HG03575 (cell line): ENCODE data around the gene TRPV5.

Source experiments
- ATAC-seq: cut with Tn5 transposase; IDR thresholded peaks from one replicate; pipeline ENCODE4 v1.9.1; 2021; ENCODE audit not compliant: unreplicated experiment, insufficient number of reproducible peaks, low FRiP score; ENCODE audit errors: extremely low read depth

Gene TRPV5

DNA sequence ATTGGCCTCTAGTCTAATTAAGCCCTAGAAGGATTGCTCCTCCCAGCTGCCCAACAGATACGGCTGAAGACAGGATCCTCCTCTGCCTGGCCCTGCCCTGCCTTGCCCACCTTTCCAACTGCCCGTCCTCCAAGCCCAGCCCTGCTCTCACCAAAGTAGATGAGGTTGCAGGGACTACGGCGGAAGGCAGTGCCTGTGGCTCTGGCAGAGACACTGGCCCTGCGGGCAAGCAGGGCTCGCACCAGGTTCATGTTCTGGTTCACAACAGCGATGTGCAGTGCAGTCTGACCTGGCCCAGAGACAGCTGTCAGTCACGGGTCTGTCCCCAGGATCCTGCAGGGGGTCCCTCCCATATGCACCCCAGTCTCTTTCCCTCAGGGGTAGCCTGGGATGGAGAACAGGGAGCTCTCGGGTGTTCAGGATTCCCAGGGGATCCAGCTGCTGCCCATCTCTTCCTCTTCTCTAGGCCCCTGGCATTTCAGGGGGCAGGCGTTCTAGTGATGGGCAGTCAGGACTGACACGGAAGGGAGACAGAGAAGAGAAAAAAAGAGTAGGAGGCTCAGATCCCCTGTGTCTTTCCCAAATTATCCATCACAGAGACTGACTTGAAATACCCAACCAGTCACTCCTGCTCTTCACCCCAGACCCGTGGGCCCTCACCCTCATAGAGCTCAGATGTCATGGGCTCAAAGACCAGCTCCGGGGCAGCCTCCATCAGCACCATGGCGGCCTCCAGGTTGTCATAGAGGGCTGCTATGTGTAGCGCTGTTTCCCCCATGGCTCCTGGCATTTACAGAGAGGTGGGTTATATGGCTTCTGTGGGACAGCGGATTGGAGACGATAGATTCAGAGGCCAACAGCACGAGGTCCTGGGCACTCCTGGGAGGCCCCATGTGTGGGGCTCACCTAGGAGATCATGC lies 56.3 kb downstream of the TRPV5 start:
- no peak for ATAC-seq

DNA sequence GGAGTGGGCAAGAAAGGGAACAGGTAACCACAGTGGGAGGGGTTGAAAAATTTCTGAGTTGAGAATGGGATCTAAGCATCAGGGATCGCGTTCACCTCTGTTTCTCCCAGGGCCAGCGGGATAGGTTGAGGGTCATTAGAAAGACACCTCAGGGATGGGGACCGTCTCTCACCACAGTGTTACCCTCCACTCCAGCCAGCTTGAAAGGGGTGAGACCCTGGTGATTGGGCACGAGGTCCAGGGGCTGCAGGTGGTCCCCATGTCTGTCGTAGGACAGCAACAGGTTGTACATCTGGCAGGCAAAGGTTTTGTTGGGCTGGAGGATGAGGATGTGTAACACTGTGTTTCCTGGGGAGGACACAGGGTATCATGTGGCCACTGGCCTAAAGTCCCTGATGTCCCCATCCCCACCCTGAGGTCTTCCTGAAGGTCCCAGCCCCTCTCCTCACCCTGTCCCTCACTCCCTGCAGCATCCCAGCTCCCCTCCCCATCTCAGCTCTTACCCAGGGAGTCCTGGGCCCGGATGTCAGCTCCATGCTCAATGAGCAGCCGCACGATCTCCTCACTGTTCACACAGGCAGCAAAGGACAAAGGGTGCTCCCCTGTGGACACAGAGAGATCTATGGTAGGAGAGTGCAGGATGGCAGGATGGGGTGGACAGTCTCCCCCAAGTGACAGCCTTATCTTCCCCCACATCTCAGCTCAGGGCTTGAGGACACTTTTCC lies 57.1 kb downstream of the TRPV5 start:
- no peak for ATAC-seq

DNA sequence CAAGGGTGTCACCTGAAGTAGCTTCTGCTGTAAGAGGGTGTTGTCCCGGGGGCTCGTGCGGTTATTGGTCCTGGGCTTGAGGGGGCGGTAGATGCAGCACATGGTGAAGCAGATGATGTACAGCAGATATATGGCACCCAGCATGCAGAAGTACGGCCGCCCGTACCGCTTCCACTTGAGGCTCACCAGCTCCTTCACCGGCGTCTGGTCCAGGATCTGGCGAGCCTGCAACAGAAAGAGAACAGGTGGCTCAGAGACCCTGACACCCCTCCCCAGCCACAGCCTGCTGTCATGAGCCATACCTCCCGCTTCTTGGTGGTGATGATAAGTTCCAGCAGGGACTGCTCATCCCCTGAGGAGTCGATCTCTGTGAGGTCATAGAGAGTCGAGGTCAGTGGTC lies 58.1 kb downstream of the TRPV5 start:
- ATAC-seq = no peak

DNA sequence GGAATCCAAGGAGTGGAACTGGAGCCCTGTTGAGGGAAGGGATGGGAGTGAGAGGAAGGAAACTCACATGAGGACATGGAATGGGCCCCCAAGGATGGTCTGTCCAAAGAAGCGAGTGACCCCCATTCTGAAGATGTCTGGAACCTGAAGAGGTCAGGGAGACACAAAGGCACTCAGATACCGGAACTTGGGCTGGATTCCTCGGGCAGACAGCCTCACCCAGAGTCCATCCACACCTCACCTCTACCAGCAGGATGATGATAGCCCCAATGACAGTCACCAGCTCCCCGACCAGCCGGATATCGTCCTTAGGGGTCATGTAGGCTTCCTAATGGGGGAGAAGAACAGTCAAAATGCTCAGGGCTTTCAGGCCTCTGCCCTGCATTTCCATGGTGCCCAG lies 58.7 kb downstream of the TRPV5 start:
- no peak for ATAC-seq

DNA sequence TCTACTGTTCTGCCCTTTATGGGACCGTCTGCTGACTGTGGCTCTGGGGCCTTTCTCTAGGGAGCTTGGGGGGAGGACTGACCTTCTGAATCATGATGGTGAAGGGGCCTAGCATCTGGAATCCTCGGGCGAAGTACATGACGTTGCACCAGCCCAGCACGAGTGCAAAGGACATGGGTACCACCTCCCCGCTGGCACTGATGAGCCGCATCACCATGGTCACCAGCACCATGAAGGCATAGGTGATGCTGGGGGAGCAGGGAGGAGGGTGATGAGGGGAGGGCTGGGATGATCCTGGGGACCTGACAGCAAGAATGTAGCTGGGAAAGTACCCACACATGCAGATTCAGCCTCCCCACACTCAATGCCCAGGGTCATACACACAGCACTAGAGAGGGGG lies 59.1 kb downstream of the TRPV5 start:
- ATAC-seq = no peak

DNA sequence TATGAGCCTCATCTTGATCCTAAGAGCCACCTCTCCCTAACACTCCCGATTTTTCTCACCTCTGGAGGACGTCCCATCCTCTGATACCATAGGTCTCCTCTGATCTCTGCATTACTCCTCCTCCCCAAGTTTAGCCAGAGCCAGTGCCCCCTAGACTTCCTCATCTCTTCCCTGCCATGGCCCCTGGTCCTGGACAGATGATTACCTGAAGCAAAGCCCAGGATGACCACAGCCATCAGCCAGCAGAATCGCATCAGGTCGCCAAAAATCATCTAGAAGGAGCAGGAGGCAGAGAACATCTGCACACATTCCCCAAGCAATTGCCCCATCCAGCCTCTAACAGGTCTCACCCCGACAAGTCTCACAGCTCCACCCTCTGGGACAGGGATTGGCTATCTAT lies 59.7 kb downstream of the TRPV5 start:
- no peak for ATAC-seq

DNA sequence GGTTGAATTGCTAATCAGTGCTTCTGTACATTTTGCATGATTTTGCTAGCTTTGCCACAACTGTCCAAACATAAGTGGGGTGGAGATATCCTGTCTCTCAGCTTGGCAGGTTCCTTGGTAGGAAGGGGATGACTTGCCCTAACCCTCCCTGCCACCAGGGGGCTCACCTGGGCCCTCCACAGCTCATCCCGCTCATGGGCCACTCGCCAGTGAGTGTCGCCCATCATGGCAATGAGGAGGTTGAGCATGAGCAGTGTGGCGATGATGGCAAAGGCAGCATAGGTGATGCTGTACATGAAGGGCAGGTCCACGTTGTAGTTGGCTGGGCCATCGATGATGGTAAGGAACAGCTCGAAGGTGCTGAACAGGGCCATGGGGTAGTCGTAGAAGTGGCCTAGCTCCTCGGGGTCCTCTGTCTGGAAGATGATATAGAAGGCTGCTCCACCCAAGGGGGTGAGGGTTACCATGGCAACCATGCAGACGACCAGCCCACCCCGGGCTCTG lies 60.2 kb downstream of the TRPV5 start:
- no peak for ATAC-seq

DNA sequence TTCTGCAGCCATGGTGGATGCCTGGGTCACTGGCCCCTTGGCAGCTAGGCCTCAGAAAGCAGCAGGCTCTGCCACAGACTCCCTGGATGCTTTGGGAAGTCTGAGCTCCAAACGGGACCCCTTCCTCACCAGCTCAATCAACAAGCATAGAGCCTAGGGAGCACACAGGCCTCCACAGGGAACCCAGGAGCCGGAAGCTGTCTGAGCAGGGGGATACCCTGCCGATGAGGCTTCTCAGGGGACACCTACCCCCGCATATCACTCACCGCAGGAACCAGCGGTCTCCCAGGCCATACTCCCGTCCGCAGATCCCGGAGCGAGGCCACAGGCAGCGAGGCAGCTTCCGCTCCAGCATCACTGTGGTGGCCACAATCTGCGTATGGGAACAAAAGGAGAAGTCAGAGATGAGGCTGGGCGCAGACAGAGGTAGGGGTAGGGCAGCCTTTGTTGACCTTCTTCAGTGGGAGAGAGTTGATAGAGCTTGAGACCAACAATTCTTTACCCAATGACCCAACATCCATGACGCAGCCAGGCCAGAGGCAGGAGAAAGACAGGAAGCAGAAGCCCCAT lies 61.4 kb downstream of the TRPV5 start:
- no peak for ATAC-seq

DNA sequence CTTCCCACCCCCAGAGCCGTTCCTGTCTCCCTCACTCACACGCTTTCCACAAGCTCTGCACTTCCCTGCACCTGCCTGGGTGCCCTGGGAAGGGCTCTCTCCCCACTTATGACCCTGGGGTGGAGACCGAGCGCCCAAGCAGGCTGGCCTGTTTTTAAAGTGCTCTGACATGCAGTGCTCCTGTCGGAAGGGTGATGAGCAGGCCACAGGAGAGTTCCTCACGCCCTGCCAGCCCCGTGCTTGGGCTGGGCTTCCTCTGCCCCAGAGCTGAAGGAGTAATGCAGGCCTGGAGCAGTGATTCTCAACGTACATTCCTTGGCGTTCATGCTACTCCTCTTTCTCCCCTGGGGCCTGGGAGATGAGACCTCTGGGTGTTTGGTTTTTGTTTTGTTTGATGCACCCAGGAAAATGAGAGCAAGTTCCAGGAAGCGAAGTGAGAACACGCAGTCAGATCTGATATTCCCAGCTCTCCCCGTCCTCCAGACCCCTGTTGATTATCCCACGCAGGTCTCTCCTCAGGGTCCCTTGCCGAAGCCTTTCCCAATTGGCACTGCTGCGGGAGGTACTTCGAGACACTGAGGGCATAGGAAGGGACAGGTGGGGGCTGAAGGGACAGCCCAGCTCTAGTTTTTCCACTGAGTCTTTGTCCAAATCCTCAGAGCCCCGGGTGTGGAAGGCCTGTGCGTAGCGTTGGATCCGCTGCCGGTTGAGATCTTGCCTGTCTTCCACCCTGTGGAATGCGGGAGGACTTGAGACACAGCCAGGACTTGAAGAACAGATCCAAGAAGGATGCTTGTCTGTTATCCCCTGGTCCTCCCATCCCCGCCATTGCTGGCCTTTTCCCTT lies 62.1 kb downstream of the TRPV5 start:
- ATAC-seq = no peak

DNA sequence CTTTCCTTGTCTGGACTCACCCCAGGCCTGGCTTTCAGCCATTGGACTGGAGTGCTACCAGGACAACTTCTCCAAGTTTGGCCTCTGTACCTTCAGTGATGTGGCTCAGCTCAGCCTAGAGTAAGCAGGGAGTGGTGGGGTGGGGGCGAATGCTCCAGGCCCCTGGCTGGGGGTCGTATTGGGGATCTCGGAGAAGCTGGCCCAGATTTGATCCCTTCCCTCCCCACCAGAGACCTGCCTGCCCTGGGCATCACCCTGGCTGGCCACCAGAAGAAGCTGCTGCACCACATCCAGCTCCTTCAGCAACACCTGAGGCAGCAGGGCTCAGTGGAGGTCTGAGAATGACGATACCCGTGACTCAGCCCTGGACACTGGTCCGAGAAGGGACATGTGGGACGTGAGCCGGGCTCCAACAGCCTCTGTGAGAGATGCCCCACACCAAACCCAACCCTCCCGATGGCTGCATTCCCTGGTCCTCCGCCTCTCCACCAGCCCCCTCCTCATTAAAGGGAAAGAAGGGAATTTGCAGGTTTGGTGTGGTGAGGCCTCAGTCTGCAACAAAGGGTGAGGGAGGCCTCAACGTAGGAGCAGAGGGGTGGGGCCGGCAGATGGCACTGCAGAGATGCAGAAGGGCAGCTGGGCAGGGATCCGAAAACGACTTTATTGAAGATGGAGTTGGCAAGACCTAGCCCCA lies 62.8 kb downstream of the TRPV5 start:
- no peak for ATAC-seq

DNA sequence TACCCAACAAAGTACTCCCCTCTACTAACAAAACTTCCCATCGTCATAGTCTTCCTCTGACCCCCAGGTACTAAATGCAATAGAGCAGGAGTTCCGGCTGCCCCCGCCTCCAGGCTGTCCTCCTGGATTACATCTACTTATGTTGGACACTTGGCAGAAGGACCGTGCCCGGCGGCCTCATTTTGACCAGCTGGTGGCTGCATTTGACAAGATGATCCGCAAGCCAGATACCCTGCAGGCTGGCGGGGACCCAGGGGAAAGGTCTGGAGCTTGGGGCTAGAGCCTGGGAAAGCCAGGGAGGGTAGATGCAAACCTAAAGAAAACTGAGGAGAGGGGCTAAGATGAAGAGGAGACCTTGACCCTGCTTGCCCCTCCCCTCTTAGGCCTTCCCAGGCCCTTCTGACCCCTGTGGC lies 63.4 kb downstream of the TRPV5 start:
- no peak for ATAC-seq

DNA sequence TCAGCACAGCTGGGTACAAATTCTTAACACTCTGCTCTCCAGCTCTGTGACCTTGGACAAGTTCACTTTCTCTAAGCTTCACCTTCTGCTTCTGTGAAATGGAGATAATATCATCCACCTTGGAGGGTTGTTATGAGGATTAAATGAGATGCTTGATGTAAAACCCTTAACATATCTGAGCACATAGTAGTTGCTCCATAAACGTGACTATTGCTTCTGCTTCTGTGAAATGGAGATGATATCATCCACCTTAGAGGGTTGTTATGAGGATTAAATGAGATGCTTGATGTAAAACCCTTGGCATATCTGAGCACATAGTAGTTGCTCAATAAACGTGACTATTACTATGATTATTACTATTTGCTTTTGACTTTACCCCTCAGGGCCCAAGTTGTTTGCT lies 64.1 kb downstream of the TRPV5 start:
- ATAC-seq = no peak

DNA sequence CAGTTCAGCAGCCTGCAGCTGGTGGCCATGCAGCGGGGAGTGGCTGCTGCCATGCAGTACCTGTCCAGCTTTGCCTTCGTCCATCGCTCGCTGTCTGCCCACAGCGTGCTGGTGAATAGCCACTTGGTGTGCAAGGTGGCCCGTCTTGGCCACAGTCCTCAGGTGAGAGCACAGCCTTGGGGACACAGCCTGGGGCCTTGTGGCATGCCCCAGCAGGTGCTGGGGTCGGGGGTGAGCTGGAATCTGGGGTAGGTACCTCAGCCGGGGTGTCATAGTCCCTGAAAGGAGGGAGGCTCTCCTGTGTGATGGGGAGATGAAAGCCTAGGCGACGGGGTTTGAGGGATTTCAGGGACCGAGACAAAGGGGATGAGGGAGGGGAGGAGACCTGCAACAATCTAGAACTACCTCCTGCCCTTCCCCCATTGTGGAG lies 64.5 kb downstream of the TRPV5 start:
- ATAC-seq = no peak

DNA sequence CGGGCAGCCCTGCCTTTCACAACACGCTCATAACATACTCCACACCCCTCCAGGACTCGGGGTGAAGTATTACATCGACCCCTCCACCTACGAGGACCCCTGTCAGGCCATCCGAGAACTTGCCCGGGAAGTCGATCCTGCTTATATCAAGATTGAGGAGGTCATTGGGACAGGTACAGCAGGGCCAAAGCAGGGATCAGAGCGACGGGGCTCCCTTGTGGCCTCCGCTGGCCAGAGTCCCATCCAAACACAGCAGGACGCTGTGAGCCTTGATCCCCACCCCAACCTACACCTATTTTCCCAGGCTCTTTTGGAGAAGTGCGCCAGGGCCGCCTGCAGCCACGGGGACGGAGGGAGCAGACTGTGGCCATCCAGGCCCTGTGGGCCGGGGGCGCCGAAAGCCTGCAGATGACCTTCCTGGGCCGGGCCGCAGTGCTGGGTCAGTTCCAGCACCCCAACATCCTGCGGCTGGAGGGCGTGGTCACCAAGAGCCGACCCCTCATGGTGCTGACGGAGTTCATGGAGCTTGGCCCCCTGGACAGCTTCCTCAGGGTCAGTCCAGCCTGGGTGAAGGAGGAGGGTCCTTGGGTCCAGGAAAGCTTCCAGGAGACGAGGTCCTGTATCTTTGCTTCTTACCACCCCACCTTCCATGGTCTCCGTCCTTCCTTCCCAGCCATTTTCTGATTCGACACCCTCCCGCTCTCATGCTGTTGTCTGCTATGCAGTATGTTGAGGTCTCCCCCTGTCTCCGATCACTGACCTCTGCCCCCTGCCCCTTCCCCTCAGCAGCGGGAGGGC lies 65.2 kb downstream of the TRPV5 start:
- no peak for ATAC-seq

DNA sequence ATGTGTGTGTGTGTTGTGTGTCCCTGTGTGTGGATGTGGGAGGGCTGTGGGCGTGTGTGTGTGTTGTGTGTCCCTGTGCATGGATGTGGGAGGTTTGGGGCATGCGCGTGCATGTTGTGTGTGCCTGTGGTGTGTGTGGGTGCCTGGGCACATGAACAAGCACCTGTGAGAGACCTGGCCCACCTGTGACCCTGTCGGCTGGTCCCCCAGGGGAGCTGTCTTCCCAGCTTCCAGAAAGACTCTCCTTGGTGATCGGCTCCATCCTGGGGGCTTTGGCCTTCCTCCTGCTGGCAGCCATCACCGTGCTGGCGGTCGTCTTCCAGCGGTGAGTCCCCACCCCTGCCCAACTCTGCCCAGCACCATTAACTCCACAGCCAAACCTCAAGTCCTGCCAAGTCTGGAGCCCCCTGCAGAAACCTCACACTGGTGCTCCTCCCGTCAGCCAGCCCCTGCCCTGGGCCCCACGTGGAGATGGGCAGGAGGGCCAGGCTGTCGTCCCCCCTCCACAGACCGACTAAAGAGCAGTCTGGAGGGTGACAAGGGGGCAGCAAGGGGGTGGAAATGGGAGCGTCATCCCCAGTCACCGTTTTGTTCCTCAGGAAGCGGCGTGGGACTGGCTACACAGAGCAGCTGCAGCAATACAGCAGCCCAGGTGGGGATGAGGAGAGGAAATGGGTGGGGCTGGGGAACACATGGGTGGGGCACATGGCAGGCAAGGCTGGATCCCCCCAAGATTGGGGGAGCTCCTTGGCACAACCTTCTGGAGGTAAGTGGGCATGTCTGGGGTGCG lies 66.0 kb downstream of the TRPV5 start:
- no peak for ATAC-seq

DNA sequence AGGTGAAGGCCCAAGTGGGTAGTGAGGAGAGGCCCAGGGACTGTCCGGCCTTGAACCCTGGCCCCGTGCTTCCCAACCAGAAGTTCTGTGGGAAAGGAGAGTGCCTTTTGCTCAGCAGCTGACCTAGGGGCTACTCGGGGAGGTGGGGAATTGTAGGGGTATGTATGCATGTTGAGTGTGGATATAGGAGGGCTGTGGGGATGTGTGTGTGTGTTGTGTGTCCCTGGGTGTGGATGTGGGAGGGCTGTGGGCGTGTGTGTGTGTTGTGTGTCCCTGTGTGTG lies 66.5 kb downstream of the TRPV5 start:
- no peak for ATAC-seq

DNA sequence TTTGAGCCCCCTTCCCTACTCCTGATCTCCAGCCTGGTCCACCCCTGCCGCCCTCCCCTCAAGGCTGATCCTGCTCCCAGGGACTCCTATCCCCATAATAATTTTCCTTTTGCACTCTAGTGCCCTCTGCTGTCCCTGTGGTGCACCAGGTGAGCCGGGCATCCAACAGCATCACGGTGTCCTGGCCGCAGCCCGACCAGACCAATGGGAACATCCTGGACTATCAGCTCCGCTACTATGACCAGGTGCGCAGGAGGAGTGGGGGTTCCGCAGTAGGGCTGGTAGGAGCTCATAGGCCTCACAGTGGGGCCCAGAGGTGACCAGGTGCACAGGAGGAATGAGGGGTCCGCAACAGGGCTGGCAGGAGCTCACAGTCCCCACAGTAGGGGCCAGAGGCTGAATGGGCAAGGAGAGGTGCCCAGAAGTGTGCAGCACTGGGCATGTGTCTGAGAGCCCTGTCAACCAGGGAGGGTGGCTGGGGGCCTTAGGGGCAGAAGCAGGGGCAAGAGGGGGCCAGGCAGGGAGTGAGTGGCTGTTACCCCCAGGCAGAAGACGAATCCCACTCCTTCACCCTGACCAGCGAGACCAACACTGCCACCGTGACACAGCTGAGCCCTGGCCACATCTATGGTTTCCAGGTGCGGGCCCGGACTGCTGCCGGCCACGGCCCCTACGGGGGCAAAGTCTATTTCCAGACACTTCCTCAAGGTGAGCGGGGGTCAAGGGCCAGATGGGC lies 67.0 kb downstream of the TRPV5 start:
- ATAC-seq = no peak
